Left lung (tissue), 10 donors: ENCODE data around the gene RBBP8NL. TPM values are rescaled to one million over a fixed set of nuclear protein-coding genes. Genes with fewer than 3 reads are reported as not detected.
A peak's percentile ranks its signal among the peaks of the same experiment; 100 is the strongest.

Source experiments
- ATAC-seq: fragments of 200-7000 bp; cut with Tn5 transposase; one replicate; pipeline ENCODE4 v1.9.1; 2020; ENCODE audit warnings: moderate library complexity
- DNase-seq, 4 donors: peaks; one replicate each; pipeline ENCODE4 v3.0.0-alpha.2; 2013 to 2020
- H3K27ac ChIP-seq, 2 donors: fragments of 200-600 bp; sonication (generic) in 1 of 2; one replicate each; pipeline versions ENCODE4 v1.5.0 to v1.8.0; 2020 to 2021
- H3K27me3 ChIP-seq, 2 donors: fragments of 200-600 bp; sonication (generic) in 1 of 2; one replicate each; pipeline versions ENCODE4 v1.5.0 to v1.8.0; 2020 to 2021
- H3K36me3 ChIP-seq, 2 donors: fragments of 200-600 bp; sonication (generic) in 1 of 2; one replicate each; pipeline versions ENCODE4 v1.5.0 to v1.8.0; 2020 to 2021
- H3K4me1 ChIP-seq, 2 donors: fragments of 200-600 bp; one replicate each; pipeline ENCODE4 v1.8.0; 2021
- H3K4me3 ChIP-seq, 2 donors: fragments of 200-600 bp; sonication (generic) in 1 of 2; one replicate each; pipeline versions ENCODE4 v1.5.0 to v1.8.0; 2020 to 2021; ENCODE audit warnings: mild to moderate bottlenecking in 1 of 2
- H3K9me3 ChIP-seq, 2 donors: fragments of 200-600 bp; sonication (generic) in 1 of 2; one replicate each; pipeline versions ENCODE4 v1.5.0 to v1.8.0; 2020 to 2021
- intact Hi-C, 2 donors: fragments of 100-400 bp; cut with DNase I; formaldehyde crosslinking; loops; one replicate each; pipeline versions ENCODE4 v1.11.2 to v1.14.2; 2022
- polyA plus RNA-seq, 6 donors: library from polyadenylated mRNA; unstranded; fragments of 120-200 nt; gene quantifications; one replicate each; pipeline ENCODE4 v1.2.1, GENCODE V29; 2013; ENCODE audit not compliant: insufficient read length in 6 of 6
- total RNA-seq, 2 donors: library from RNA; stranded (reverse); fragmentation: NEBNext Ultra II Directional; extraction: Animal tissue kit (Norgen Biotek cat#: 25700); gene quantifications; one replicate each; pipeline ENCODE4 v1.2.1, GENCODE V29; 2021
- TF ChIP-seq, protein P1 (sequence below), 2 donors: fragments of 200-600 bp; sonication (generic) in 1 of 2; IDR thresholded peaks; one replicate each; pipeline versions ENCODE4 v1.5.0 to v1.8.0; 2021; ENCODE audit warnings: antibody characterized with exemption in 2 of 2
- donor health status: DM: no; HTN: yes; CAD: no.
- donor health status: DM: no; HTN: no; CAD: no.

Gene RBBP8NL
- total and polyA plus RNA-seq, 8 donors, result 0.97 to 4.2 (median 3.4) TPM

DNA sequence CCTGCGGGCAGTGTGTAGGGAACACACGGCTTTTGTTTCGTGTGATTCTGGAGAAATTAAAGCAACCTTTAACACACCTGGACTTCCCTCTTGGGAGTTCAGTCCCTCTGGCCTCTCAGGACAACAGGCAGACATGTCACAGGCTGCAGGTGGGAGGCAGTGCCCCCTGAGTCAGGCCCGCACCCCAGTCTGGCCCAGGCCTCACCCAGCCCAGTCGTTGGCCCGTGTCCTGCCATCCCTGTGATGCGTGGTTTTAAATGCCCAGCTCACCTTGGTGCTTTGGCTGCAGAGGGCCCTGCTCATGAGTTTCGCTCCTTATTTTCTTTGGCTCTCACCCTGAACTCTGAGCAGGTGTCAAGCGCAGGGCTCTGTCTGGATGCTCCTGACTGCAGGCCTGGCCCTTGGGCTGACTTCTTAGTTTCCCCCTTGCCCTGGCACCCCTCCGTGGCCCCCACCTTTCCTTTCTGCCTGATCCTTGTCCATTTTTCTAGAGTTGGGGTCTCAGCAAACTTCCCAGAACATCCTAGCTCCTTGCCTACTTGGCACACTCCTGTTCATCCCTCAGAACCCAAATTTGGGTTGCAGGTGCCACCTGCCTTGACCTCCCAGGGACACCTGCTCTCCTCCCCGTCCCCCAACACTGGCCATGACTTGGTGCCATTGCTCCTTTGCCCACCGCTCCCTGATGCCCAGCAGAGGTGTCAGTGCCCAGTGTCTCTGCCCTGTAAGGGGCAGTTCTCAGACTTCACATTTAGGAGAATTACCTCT, 18.1 kb downstream of the RBBP8NL start:
- TF ChIP-seq, protein P1, sequence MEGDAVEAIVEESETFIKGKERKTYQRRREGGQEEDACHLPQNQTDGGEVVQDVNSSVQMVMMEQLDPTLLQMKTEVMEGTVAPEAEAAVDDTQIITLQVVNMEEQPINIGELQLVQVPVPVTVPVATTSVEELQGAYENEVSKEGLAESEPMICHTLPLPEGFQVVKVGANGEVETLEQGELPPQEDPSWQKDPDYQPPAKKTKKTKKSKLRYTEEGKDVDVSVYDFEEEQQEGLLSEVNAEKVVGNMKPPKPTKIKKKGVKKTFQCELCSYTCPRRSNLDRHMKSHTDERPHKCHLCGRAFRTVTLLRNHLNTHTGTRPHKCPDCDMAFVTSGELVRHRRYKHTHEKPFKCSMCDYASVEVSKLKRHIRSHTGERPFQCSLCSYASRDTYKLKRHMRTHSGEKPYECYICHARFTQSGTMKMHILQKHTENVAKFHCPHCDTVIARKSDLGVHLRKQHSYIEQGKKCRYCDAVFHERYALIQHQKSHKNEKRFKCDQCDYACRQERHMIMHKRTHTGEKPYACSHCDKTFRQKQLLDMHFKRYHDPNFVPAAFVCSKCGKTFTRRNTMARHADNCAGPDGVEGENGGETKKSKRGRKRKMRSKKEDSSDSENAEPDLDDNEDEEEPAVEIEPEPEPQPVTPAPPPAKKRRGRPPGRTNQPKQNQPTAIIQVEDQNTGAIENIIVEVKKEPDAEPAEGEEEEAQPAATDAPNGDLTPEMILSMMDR (IDR thresholded peaks at IDR 0.05), result no peak
- ATAC-seq, result no peak
- Histone ChIP-seq H3K36me3 (no peaks in the 10 kb centered on the region), H3K27ac (no peak overlapping the region), H3K27me3 (peaks cover 0 to 9% of the 10 kb centered on the region in 2 donors), H3K9me3 (no peaks in the 10 kb centered on the region), H3K4me1 (peaks cover 20 to 39% of the 10 kb centered on the region in 2 donors), H3K4me3 (no peak overlapping the region)
- intact Hi-C loops, result no loop called here
- no peak for DNase-seq

DNA sequence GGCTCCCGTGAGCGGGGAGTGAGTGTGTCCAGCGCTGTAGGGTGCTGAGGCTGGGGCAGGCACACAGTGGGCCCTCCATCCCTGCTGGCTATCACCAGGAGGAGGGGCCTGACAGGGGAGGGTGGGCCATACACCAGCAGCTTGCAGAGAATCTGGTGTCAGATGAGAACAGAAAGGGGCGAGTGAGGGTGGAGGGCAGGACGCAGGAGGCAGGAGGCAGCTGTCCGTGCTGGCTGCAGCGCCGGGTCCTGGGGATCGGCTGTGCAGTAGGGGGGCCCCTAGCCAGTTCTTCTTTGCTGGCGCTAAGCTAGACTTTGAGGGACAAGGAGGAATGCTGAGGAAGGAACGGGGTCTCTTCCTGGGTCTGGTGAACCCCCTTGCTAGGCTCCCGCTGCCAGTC, 18.7 kb downstream of the RBBP8NL start:
- peaks cover 0 to 9% of the 10 kb centered on the region in 2 donors for H3K27me3 ChIP-seq
- H3K4me3 ChIP-seq, result no peak overlapping the region
- no peak overlapping the region for H3K27ac ChIP-seq
- no peaks in the 10 kb centered on the region for H3K36me3 ChIP-seq
- DNase-seq (no peak), ATAC-seq (no peak)
- peaks cover 20 to 39% of the 10 kb centered on the region in 2 donors for H3K4me1 ChIP-seq
- TF ChIP-seq, protein P1 (IDR thresholded peaks at IDR 0.05), result no peak
- no peaks in the 10 kb centered on the region for H3K9me3 ChIP-seq
- intact Hi-C loops, result no loop called here

DNA sequence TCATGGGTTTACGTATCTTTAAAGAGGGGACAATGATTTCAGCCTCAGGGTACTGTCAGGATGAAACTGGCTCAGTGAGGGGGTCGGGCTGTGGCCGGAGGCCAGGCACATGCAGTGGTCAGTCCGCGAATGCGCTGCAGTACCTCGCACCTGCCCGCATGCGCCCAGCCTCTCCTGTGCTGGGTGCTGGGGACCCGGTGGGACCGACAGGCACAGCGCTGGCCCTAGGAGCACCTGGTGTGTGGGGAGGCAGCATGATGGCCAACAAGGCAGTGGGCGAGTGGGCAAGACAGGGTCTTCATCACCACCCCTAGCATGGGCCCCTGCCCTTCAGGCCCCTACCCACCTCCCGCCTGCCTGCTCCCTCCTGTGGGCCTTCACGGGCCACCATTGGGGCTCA, 19.3 kb downstream of the RBBP8NL start:
- Histone ChIP-seq H3K4me3 (peak overlapping the region in 1 of 2 donors; percentile 57), H3K36me3 (peaks cover 0 to 3% of the 10 kb centered on the region in 2 donors), H3K4me1 (peaks cover 20 to 39% of the 10 kb centered on the region in 2 donors), H3K9me3 (no peaks in the 10 kb centered on the region), H3K27me3 (peaks cover 0 to 9% of the 10 kb centered on the region in 2 donors), H3K27ac (no peak overlapping the region)
- no peak for ATAC-seq
- intact Hi-C loops, result no loop called here
- TF ChIP-seq, protein P1 (IDR thresholded peaks at IDR 0.05), result no peak
- DNase-seq, result no peak

DNA sequence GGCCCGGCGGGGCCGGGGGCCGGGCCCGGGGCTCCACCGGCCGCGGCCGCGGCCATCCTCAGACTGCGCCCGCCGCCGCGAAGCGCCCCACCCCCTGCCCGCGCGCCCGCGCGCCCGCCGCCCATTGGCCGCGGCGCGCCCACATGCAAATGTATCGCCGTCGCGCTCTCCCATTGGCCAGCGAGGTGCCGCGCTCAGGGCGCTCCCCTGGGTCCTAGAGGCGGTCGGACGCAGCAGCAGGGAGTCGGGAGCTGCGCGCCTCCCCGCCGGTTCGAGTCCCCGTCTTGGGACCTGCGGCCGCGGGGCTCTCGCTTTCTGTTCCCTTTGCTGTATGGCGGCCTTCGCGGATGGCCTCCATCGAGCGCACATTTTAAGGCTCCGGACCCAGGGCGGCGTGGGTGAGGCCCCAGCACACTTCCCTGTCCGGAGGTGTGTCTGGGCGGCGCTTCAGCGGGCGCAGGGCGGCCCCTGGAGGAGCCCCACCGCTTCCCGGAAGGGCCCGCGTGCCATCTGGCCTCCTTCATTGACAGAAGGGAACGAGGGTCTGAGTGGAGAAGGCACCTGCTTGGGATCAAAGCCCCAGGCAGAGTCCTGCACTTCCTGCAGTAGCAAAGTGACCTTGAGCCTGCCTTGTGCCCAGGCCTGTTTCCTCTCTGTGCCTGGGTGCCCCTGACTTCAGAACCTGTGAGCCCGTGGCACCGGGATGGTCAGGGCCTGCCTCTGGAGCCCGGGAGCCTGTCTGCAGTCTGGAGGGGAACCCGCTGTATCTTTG, 19.9 kb downstream of the RBBP8NL start, which contains the start of gene CABLES2:
Gene CABLES2 (minus strand): TSS at position 65 of the 772 bp plus-strand sequence. CDS start 9 bp downstream, at position 56.
- TF ChIP-seq, protein P1 (IDR thresholded peaks at IDR 0.05), result peak in 1 of 2 donors; percentile 56
- intact Hi-C loops, result no loop called here
- Histone ChIP-seq H3K9me3 (no peaks in the 10 kb centered on the region), H3K36me3 (peaks cover 0 to 9% of the 10 kb centered on the region in 2 donors), H3K4me1 (peaks cover 20 to 39% of the 10 kb centered on the region in 2 donors), H3K27me3 (peaks cover 0 to 9% of the 10 kb centered on the region in 2 donors), H3K4me3 (peak within 1 kb of the TSS; percentile 45 to 57), H3K27ac (peak within 1 kb of the TSS in 1 of 2 donors; percentile 65)
- DNase-seq, result peak; percentile 89 to 96 (median 95)
- ATAC-seq, result peak; percentile 93
